GM03348 (cell line): ENCODE measurements around the gene IDI1.
"Not testable (repeated sequence)": the region's sequence is repeated elsewhere in the genome, so short reads cannot be mapped to it uniquely, and the experiment has no call there.

ENCODE experiments used
- DNase-seq: peaks from one replicate; pipeline ENCODE4 v3.0.0; 2012; ENCODE audit warnings: low spot score

Gene IDI1

GRCh38 chr10:1034758-1035157 lies 14.2 kb downstream of the IDI1 start:
- no peak for DNase-seq

GRCh38 chr10:1033601-1034000 lies 15.3 kb downstream of the IDI1 start:
- no peak for DNase-seq

DNA sequence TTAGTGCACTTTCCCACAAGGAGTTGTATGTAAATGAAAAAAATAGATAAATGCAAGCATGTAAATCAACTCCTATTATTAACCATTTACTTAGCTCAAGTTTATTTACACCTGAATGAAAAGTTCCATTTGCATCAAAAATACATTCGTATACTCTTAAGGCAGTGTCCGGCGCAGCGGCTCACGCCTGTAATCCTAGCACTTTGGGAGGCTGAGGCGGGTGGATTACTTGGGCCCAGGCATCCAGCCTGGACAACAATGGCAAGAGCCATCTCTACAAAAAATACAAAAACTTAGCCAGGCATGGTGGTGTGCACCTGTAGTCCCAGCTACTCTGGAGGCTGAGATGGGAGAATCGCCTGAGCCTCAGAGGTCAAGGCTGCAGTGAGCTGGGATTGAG lies 19.1 kb downstream of the IDI1 start:
- DNase-seq = no peak

DNA sequence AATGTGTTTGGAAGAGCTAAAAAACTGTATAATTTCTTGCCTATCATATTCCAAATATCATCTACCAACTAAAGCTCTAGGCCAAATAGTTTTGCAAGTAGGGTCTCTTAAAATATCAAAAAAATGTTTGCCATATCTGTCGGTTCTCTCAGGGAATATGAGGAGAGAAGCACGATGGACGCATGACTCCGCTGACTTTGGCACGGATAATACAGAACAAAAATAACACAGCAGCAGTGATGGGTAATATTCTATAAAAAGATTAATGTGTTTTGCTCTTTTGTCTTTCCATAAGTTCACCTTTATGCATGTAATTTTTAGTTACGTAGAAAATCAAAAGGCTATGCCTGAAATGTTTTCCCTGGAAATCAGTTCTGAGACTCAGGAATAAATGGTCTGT lies 22.3 kb downstream of the IDI1 start:
- no peak for DNase-seq

GRCh38 chr10:1025683-1026082 lies 23.2 kb downstream of the IDI1 start, which contains the start of gene IDI2:
IDI2 (minus strand) TSS chr10:1025859; CDS start chr10:1024723, 1,136 bp downstream.
- DNase-seq = no peak

DNA sequence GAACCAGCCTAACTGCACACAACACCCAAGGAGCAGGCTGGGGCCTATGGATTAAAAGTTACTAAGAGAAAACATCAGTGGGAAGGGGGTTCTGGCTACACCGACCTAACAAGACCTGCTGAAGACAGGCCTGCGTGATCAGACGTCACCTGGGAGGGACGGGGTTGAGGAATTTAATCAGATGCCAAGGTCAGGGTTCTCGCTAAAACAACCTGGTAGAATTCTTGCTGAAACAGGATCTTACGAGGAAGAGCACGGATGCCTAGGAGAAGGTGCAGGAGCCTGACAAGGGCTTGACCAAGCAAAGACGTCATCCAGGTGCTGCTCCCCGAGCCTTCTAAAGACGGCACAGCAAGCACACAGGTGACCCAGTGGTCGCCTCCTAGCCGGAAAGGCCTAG lies 24.8 kb downstream of the IDI1 start:
- DNase-seq = no peak

GRCh38 chr10:1022413-1022812 lies 26.5 kb downstream of the IDI1 start:
- no peak for DNase-seq

DNA sequence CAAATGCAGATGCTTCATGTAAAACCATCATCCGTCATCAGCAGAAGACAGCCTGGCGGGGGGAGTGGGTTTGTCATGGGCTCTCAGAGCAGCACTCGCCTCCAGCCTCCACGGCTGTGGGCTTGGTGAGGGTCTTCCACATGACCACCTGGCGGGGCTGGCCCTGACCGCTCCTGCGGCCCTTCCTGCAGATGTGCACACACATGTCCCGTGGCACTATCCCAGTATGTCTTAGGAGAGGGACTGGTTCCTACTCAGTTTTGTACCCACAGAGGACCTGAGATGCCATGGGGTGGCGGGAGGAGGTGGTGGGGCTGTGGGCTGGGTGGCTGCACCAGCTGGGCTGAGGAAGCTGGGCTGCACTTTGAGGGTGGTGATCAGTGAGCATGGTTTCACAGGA lies 28.0 kb downstream of the IDI1 start:
- DNase-seq = no peak

DNA sequence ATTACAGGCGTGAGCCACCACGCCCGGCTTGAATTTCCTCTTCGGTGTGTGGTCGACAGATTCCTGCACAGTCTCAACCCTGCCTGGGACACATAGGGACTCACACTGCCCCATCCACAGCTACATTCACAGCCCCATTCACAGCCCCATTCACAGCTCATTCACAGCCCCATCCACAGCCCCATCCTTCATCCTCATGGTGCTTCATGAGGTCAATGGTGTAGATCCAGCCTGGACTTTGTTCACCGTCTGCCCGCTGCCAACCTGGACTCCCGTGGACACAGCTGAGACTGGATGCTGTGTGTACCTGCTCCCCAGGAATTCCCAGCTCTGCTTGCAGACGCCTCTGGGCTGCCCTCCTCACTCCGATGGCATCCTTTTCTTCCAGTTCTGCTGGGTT lies 28.5 kb downstream of the IDI1 start:
- DNase-seq = no peak

- no peak for DNase-seq
These were observed 29.6 kb downstream of the IDI1 start for GRCh38 chr10:1019362-1019761.

DNA sequence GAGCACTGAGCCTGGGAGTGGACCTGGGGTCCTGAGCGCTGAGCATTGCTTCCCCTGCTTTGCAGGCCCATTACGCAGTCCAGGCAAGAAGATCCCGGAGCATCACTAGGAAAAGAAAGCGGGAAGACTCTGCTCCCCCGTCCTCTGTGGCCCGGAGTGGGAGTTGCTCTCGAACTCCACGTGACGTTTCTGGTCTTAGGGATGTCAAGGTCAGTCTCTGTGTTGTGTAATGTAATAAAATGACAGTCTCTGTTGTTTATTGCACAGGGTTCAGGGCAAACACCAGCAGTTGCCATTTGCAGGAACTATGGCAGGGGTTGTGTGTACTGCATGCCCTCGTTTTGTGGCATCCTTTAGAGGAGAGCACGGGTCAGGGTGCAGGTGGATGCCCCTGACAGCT lies 33.2 kb downstream of the IDI1 start:
- no peak for DNase-seq

- no peak for DNase-seq
These were observed 37.2 kb downstream of the IDI1 start for GRCh38 chr10:1011696-1012095.

GRCh38 chr10:1010703-1011102 lies 38.2 kb downstream of the IDI1 start:
- no peak for DNase-seq

DNA sequence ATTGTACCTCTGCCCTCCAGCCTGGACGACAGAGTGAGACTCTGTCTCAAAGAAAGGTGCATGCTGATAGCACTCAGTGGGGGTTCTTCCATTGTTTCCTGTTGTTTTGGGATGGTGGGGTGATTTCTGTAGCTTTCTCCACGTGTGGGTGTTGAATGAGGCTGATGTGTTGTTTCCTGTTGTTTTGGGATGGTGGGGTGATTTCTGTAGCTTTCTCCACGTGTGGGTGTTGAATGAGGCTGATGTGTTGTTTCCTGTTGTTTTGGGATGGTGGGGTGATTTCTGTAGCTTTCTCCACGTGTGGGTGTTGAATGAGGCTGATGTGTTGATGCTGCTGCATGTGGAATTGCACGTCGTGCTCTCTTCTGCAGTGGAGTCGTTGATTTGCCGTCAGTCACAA lies 39.0 kb downstream of the IDI1 start:
- DNase-seq = not testable (repeated sequence)

DNA sequence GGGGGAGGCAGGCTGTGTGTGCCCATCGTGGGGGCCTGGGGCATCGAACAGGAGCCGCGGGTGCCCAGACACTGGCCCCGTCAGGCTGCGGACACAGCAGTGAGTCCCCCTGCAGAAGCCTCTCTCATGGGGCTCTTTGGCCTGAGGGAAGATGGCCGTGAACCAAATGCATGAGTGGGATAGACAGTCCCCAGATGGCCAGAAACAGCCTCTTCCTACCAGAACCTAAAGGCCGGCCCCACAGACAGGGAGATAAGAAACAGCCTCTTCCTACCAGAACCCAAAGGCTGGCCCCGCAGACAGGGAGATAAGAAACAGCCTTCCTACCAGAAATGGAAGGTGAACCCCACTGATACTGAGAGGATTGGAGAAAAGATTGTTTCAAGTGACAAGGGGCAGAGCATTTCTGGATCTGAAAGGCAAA lies 39.8 kb downstream of the IDI1 start:
- no peak for DNase-seq

DNA sequence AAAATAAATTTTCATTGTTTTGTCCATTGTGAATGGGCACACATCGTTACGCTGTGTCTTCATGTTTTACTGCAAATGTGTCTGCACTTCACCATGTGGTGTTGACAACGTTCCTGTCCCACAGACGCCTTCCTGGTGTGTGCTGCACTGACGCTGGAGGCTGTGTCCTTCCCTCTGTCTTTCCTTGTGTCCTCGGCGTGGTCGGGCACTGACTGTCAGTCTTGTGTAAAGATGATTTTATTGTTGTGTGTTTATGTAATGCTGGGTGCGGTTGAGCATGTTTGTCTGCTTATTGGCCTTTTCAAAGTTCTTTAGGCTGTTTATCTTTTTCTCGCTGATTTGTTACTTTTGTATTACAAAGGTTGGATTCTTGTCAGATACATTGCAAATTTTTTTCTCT lies 41.3 kb downstream of the IDI1 start:
- DNase-seq = no peak

DNA sequence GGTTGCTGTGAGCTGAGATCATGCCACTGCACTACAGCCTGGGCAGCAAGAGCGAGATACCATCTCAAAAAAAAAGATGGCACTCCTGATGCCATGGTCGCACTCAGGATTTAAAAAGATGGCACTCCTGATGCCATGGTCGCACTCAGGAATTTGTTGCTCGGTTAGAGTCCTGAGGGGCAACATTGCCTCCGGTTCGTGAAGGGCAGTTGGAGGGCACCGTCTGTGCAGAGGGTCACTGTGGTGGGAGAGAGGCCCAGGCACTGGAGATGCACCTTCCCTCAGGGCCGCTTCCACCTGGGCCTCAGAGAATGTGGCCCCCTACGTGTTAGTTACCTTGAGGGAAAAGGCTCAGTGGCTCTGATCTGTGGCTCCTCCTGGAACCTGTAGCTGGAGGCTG lies 42.3 kb downstream of the IDI1 start:
- DNase-seq = no peak

- no peak for DNase-seq
These were observed 44.8 kb downstream of the IDI1 start for GRCh38 chr10:1003884-1004670.

- DNase-seq = no peak
These were observed 46.4 kb downstream of the IDI1 start for GRCh38 chr10:1002425-1003006.

- no peak for DNase-seq
These were observed 51.5 kb downstream of the IDI1 start for GRCh38 chr10:997266-998022.

GRCh38 chr10:996031-996430 lies 52.9 kb downstream of the IDI1 start:
- DNase-seq = no peak

- no peak for DNase-seq
These were observed 53.4 kb downstream of the IDI1 start for GRCh38 chr10:995559-995926.

DNA sequence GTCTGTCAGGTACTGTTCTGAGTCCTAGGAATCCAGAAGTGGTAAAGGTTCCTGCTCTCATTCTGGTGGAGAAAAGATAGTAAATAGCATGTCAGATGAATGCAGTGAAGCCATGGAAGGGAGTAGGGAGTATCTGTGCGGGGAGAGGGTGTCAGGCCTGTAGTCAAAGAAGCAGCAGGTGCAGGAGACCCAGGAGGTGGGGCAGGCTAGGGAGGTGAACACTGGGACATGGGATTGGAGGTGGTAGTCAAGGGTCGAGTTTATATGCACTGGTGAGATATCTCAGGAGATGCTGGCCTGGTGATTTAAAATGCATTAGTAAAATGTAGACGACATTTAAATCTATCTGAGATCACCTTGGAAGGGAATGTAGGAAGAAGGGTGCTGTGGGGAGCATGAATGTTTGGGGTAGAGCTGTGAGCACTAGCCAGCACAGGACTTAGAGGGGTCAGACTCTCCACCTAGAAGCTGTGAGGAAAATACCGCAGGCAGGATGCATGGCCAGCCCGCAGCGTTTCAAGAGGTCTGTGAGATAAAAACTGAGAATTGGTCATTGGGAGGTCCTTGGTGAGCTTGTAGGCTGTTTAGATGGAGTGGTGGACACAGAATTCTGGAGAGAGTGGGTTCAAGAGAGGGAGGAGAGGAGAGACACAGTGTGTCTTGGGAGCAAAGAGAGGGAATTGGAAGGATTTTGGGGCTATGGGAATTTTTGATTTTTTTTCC lies 53.9 kb downstream of the IDI1 start:
- no peak for DNase-seq
